GM12892 (cell line): Measurements from ENCODE around the gene FAIM2.

Experiments used
- POLR2A ChIP-seq: IDR thresholded peaks from 2 replicates; pipeline ENCODE4 v1.6.1; 2011; ENCODE audit warnings: low read depth, low read length, control low read depth
- TAF1 ChIP-seq: IDR thresholded peaks from 2 replicates; pipeline ENCODE4 v1.6.1; 2011; ENCODE audit warnings: low read depth, mild to moderate bottlenecking, control low read depth, low read length, borderline replicate concordance

GRCh38 chr12:49934505-49934904 lies 30.8 kb upstream of the FAIM2 start:
- TF ChIP-seq TAF1 (no peak), POLR2A (no peak)
